Activated CD4-positive, alpha-beta memory T cell treated with anti-CD3 and anti-CD28 coated beads for 36 hours (primary cell): ENCODE results near the gene RRAGC. TPM values are rescaled to one million over a fixed set of nuclear protein-coding genes. Genes with fewer than 3 reads are reported as not detected.

Experiments used
- CTCF ChIA-PET: fragments of 350-600 bp; sonication (Branson Sonifier 250); formaldehyde crosslinking; loops from one replicate; lab custom pipeline; 2021; ENCODE audit warnings: antibody characterized with exemption, inconsistent platforms; lab: Charles Lee
- POLR2A ChIA-PET: fragments of 350-600 bp; sonication (Branson Sonifier 250); formaldehyde crosslinking; loops from one replicate; lab custom pipeline; 2021; ENCODE audit warnings: antibody characterized with exemption; lab: Charles Lee
- DNase-seq: peaks from one replicate; pipeline ENCODE4 v3.0.0-alpha.2; 2020
- H3K27ac Mint-ChIP-seq: one replicate; pipeline ENCODE4 v1.8.0; 2021; ENCODE audit warnings: mixed read lengths
- H3K27me3 Mint-ChIP-seq: one replicate; pipeline ENCODE4 v1.8.0; 2021; ENCODE audit warnings: mixed read lengths
- H3K36me3 Mint-ChIP-seq: one replicate; pipeline ENCODE4 v1.8.0; 2021; ENCODE audit warnings: mixed read lengths
- H3K4me1 Mint-ChIP-seq: one replicate; pipeline ENCODE4 v1.8.0; 2021; ENCODE audit warnings: low read depth, mixed read lengths
- H3K4me3 Mint-ChIP-seq: one replicate; pipeline ENCODE4 v1.8.0; 2021; ENCODE audit warnings: mild to moderate bottlenecking, mixed read lengths
- H3K9me3 Mint-ChIP-seq: one replicate; pipeline ENCODE4 v1.8.0; 2021; ENCODE audit warnings: mixed read lengths
- intact Hi-C: fragments of 100-400 bp; cut with micrococcal nuclease; formaldehyde crosslinking; loops from one replicate; pipeline ENCODE4 v1.15.1; 2023
- total RNA-seq, 2 experiments: library from RNA; stranded (reverse); gene quantifications; one replicate each; pipeline ENCODE4 v1.2.3, GENCODE V29; 2021

RRAGC gene, protein sequence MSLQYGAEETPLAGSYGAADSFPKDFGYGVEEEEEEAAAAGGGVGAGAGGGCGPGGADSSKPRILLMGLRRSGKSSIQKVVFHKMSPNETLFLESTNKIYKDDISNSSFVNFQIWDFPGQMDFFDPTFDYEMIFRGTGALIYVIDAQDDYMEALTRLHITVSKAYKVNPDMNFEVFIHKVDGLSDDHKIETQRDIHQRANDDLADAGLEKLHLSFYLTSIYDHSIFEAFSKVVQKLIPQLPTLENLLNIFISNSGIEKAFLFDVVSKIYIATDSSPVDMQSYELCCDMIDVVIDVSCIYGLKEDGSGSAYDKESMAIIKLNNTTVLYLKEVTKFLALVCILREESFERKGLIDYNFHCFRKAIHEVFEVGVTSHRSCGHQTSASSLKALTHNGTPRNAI
- 10 to 100 TPM; 27.6 to 29.7 TPM for total RNA-seq

DNA sequence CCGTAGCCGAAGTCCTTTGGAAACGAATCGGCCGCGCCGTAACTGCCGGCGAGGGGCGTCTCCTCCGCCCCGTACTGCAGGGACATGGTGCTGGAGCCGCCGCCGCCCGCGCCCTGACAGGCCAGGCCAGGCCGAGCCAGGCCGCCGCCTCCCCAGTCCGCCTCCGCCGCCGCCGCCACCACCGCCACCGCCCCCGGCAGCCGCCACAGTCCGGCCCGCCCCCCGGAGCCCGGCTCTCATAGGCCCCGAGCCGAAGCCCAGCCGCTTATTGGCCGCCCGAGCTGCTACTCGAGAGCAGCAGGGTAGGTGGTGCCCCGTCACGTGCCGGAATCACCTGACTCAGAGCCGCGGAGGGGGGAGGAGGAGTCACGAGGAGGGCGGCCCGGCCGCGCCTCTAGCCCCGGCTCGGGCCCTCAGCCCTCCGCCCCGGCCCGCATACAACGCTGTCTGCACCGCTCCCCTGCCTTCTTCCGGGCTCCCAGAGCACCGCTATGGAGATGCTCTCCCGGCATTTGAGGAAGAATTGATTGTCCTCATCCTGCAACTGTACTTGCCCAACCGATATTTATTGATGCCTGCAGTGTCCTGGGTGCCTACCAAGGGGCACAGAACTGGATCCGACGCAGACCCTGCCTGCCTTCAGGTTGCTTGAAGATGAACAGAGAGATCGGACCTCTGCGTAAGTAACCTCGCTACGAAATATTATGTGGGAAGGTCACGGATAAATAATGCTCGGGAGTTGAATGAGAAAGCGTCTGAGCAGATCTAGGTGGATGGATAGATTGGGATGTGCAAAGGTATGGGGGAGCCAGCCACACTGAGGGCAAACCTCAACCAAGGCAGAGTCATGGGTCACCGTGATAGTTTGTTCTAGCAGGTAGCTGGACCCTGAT is at the start of gene RRAGC:
Gene RRAGC (minus strand): TSS at position 212 of the 893 bp plus-strand sequence. CDS start 126 bp downstream, at position 86.
- Mint-ChIP-seq H3K36me3 (peaks cover 34% of the 10 kb centered on the region), H3K9me3 (no peaks in the 10 kb centered on the region), H3K27ac (peak within 1 kb of the TSS; percentile 95), H3K4me3 (peak within 1 kb of the TSS; percentile 99), H3K27me3 (no peaks in the 10 kb centered on the region), H3K4me1 (peaks cover 71% of the 10 kb centered on the region)
- peak; percentile 99 for DNase-seq
- intact Hi-C loops, result loop anchor here (1.0 to 5.0 kb wide), 4 partner anchors 13 to 332 kb away; partner anchors contain the start of genes AKIRIN1 and MYCBP
- ChIA-PET POLR2A (interaction anchor here (0.6 to 2.2 kb wide), 5 partner anchors 12 to 850 kb away, joined by 3 to 11 read pairs (median 3); partner anchors contain the start of genes AKIRIN1 and MYCBP), CTCF (interaction anchor here (0.6 to 1.1 kb wide), 3 partner anchors 13 to 915 kb away, joined by 3 to 5 read pairs (median 4); partner anchors contain the start of gene MYCBP)

DNA sequence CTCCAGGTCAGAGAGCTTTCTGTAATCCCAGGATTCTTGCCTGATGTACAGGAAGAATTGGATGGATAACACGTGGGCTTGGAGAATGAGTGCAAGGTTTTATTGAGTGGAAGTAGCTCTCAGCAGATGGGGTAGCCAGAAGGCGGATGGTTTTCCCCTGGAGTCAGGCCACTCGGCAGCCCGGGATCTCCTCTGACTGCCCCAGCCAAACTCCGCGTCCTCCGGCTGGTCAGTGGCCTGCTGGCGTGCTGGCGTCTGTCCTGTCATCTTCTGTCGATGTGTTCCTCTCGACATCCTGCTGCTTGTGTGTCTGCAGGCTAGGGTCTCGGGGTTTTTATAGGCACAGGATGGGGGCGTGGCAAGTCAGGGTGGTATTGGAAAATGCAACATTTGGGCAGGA is 49.2 kb upstream of the RRAGC start:
- ChIA-PET POLR2A (no interaction called here), CTCF (no interaction called here)
- H3K4me3 Mint-ChIP-seq, result no peak overlapping the region
- no peak overlapping the region for H3K27ac Mint-ChIP-seq
- intact Hi-C loops, result no loop called here
- H3K27me3 Mint-ChIP-seq, result no peaks in the 10 kb centered on the region
- DNase-seq, result no peak
- H3K4me1 Mint-ChIP-seq, result no peaks in the 10 kb centered on the region
- peaks cover 3% of the 10 kb centered on the region for H3K36me3 Mint-ChIP-seq
- peaks cover 4% of the 10 kb centered on the region for H3K9me3 Mint-ChIP-seq

DNA sequence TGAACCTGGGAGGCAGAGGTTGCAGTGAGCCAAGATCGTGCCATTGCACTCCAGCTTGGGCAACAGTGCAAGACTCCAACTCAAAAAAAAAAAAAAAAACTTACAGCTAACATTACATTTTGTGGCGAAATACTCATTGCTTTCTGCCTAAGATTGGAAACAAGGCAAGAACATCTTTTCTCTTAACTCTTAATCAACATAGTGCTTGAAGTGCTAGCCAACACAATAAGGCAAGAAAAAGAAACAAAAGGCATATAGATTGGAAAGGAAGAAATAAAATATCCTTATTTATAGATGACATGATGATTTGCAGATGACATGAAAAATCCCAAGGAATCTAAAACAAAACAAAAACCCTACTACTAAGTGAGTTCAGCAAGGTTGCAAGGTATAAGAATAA is 46.4 kb upstream of the RRAGC start:
- DNase-seq, result no peak
- H3K27me3 Mint-ChIP-seq, result no peaks in the 10 kb centered on the region
- CTCF ChIA-PET, result no interaction called here
- intact Hi-C loops, result no loop called here
- no peak overlapping the region for H3K27ac Mint-ChIP-seq
- no peak overlapping the region for H3K4me3 Mint-ChIP-seq
- POLR2A ChIA-PET, result no interaction called here
- H3K4me1 Mint-ChIP-seq, result no peaks in the 10 kb centered on the region
- H3K36me3 Mint-ChIP-seq, result peaks cover 3% of the 10 kb centered on the region
- peaks cover 4% of the 10 kb centered on the region for H3K9me3 Mint-ChIP-seq

DNA sequence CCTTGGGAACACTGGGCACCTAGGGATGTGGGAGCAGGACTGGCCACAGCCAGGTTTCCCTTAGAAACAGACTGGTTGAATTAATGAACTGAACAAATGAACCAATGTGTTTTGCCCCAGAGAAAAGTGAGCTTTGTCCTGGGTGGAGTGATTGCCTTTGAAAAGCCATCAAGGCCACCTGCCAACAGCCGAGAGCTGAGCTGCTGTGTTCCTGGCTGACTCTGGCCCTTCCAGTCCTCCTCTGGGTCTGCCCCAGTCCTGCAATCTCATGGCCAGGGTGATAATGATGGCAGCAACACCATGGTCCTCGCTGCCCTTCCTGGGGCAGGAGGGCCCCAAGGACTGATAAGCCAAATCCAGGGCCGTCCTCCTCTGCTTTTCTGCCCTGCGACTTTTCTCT is 40.0 kb upstream of the RRAGC start:
- H3K4me1 Mint-ChIP-seq, result peaks cover 2% of the 10 kb centered on the region
- no peaks in the 10 kb centered on the region for H3K36me3 Mint-ChIP-seq
- H3K9me3 Mint-ChIP-seq, result no peaks in the 10 kb centered on the region
- no peaks in the 10 kb centered on the region for H3K27me3 Mint-ChIP-seq
- intact Hi-C loops, result no loop called here
- H3K4me3 Mint-ChIP-seq, result no peak overlapping the region
- H3K27ac Mint-ChIP-seq, result no peak overlapping the region
- ChIA-PET CTCF (no interaction called here), POLR2A (no interaction called here)
- DNase-seq, result no peak

DNA sequence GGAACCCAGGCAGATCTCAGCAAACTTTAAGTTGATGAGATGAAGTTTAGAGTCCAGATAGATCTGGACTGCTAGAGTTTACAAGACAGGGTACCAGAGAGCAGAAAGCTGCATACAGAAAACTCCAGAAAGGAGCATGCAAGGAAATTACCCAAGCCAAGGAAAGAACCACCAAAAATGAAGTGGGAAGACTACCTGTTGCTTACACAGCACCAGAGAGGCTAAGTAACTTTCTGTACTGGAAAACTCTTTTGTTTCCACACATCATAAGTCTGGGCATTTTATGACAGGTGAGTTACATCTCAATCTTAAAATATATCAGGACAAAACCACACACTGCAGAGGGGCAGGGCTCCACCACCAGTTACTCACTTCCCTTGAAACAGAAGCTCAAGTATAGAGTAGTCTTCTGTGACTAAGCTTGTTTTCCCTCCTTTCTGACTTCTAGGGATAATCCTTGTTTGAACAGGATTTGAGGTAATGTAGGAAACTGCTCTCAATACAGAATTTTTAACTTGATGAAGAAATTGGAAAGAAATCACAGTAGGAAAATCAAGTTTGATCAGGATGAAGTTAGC is 39.2 kb upstream of the RRAGC start:
- Mint-ChIP-seq H3K9me3 (no peaks in the 10 kb centered on the region), H3K36me3 (no peaks in the 10 kb centered on the region), H3K27me3 (no peaks in the 10 kb centered on the region), H3K4me3 (no peak overlapping the region), H3K4me1 (peaks cover 2% of the 10 kb centered on the region), H3K27ac (no peak overlapping the region)
- DNase-seq, result peak; percentile 17
- CTCF ChIA-PET, result no interaction called here
- intact Hi-C loops, result no loop called here
- POLR2A ChIA-PET, result no interaction called here

DNA sequence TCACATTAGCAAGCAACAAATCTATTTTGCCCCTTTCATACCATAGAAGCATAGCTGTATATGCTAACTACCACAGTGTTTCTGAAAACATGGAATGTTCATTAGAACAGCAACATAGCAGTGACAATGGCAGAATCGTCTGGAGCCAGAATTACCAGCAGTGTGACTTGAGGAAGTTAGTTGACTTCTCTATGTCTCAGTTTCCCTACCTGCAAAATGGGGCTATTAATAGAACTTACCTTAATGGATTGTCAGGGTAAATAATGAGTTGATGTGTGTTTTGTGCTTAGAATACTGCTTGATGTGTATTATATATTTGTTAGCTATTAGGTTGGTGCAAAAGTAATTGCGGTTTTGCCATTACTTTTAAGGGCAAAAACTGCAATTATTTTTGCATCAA is 36.6 kb upstream of the RRAGC start:
- POLR2A ChIA-PET, result no interaction called here
- peaks cover 2% of the 10 kb centered on the region for H3K4me1 Mint-ChIP-seq
- H3K36me3 Mint-ChIP-seq, result no peaks in the 10 kb centered on the region
- no peaks in the 10 kb centered on the region for H3K9me3 Mint-ChIP-seq
- no peaks in the 10 kb centered on the region for H3K27me3 Mint-ChIP-seq
- H3K27ac Mint-ChIP-seq, result no peak overlapping the region
- no peak for DNase-seq
- intact Hi-C loops, result no loop called here
- H3K4me3 Mint-ChIP-seq, result no peak overlapping the region
- CTCF ChIA-PET, result no interaction called here

DNA sequence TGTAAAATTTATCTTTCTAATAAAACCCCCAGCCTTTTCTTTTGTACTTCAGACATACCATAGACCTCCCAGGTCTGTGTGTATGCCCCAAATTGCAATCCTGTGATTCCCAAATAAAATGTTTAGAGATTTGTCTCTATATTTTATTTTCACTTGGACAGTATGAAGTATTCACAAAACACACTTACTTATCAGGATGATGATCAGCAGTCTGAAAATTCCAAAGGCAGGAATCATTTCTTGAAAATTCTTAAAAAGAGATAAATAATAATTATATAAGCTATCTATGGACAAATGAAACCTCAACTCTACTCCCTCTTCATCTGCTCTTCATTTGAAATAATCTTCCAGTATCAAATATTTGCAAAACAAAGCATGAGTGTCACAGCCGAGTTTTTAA is 33.4 kb upstream of the RRAGC start:
- no peaks in the 10 kb centered on the region for H3K4me1 Mint-ChIP-seq
- no peak overlapping the region for H3K27ac Mint-ChIP-seq
- POLR2A ChIA-PET, result no interaction called here
- H3K9me3 Mint-ChIP-seq, result no peaks in the 10 kb centered on the region
- intact Hi-C loops, result no loop called here
- H3K4me3 Mint-ChIP-seq, result no peak overlapping the region
- CTCF ChIA-PET, result interaction anchor here (1.1 to 1.7 kb wide), 2 partner anchors 26 to 71 kb away, joined by 3 to 4 read pairs; no protein-coding TSS in a partner anchor
- no peak for DNase-seq
- no peaks in the 10 kb centered on the region for H3K27me3 Mint-ChIP-seq
- no peaks in the 10 kb centered on the region for H3K36me3 Mint-ChIP-seq

DNA sequence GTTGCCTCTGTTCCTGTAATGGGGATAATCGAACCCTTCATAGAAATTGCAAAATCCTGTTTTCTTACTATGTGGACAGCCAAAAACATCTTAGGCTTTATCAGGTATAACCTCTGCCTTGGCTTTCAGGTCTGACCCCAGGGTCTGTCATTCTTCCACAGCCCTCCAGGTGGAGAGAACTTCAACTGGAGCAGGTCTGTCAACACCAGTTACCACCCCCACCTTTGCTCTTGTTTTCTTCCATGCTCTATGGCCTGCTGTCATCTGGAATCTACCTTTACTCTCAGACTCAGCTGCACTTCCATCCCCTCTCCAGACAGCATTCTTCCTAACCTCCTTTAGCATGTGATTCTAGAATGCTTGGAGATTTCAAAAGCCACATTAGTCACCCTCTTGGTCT is 32.2 kb upstream of the RRAGC start:
- Mint-ChIP-seq H3K36me3 (no peaks in the 10 kb centered on the region), H3K4me1 (no peaks in the 10 kb centered on the region), H3K27ac (no peak overlapping the region), H3K4me3 (no peak overlapping the region), H3K27me3 (no peaks in the 10 kb centered on the region), H3K9me3 (no peaks in the 10 kb centered on the region)
- POLR2A ChIA-PET, result no interaction called here
- intact Hi-C loops, result no loop called here
- CTCF ChIA-PET, result interaction anchor here (1.1 kb wide), 1 partner anchor 27 kb away, joined by 3 read pairs; no protein-coding TSS in a partner anchor
- DNase-seq, result no peak

DNA sequence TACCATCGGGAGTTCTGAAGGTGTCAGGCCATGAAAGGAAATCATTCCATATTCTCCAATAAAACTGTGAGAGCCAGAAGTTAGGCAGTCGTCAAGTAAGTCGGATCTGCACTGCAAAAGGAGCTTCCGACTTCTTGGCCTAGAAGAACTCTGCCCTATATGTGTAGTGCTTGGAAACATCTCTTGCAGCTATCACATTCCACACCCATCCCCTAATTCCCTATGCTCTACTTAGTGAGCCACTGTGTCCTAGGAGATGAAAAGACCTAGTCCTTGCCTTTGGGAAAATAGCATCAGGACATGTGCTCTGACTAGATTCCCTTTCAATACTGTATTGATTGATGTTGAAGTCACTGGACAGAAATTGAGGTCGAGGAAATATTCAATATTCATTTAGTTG is 30.0 kb upstream of the RRAGC start:
- H3K27me3 Mint-ChIP-seq, result no peaks in the 10 kb centered on the region
- POLR2A ChIA-PET, result no interaction called here
- CTCF ChIA-PET, result no interaction called here
- H3K4me3 Mint-ChIP-seq, result no peak overlapping the region
- no peaks in the 10 kb centered on the region for H3K4me1 Mint-ChIP-seq
- DNase-seq, result no peak
- intact Hi-C loops, result no loop called here
- H3K27ac Mint-ChIP-seq, result no peak overlapping the region
- no peaks in the 10 kb centered on the region for H3K9me3 Mint-ChIP-seq
- no peaks in the 10 kb centered on the region for H3K36me3 Mint-ChIP-seq

DNA sequence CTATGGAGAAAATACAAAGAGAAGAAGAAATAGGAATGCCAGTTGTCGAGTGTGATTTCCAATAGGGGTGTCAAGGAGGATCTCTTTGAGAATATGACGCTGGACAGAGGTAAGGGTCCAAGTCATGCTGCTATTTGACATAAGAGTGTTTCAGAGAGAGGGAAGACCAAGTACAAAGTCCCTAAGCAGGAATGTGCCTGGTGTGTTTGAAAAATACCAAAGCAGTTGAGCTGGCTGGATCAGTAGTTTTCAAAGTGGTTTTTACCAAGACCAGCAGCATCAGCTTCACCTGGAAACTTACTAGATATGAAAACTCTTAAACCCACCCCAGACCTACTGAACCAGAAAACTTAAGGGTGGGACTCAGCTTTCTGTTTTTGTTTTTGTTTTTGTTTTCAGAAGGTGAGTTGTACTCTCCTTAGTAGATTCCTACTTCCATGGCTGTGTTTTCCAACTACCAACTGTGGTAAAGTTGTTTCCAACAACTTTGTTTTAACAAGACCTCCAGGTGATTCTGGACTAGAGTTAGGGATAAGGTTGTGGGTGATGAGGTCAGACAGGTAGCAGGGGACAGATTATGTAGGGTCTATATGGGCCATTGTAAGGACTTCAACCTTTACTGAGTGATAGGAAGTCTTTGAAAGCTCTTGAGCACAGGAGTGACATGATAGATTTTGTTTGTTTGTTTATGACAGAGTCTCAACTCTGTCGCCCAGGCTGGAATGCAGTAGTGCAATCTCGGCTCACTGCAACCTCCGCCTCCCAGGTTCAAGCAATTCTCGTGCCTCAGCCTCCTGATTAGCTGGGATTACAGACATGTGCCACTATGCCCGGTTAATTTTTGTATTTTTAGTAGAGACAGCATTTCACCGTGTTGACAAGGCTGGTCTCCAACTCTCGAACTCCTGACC is 29.1 kb upstream of the RRAGC start:
- CTCF ChIA-PET, result no interaction called here

DNA sequence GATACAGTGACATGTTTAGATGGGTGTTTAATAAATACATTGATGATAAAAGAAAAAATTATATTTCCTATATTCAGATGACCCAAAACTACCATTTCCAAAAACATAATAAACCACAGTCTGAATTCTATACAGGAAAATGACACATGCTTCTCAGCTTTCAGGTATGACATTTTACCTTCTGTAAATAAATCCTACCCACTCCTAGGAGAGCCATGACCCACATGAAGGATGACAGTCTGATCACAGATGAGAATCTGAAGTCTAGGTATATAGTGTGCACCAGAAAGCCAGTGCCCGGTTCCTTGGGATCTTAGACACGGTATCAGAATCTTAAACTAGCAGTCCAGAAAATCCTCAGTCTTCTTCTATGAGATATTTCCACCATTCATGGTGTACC is 25.5 kb upstream of the RRAGC start:
- H3K4me3 Mint-ChIP-seq, result no peak overlapping the region
- ChIA-PET CTCF (no interaction called here), POLR2A (interaction anchor here (0.7 kb wide), 1 partner anchor 95 kb away, joined by 3 read pairs; no protein-coding TSS in a partner anchor)
- H3K4me1 Mint-ChIP-seq, result no peaks in the 10 kb centered on the region
- H3K27me3 Mint-ChIP-seq, result no peaks in the 10 kb centered on the region
- H3K9me3 Mint-ChIP-seq, result no peaks in the 10 kb centered on the region
- DNase-seq, result no peak
- intact Hi-C loops, result no loop called here
- no peaks in the 10 kb centered on the region for H3K36me3 Mint-ChIP-seq
- no peak overlapping the region for H3K27ac Mint-ChIP-seq

More for the DNA sequence above, 29.1 kb upstream of the RRAGC start:
- Mint-ChIP-seq H3K27me3 (no peaks in the 10 kb centered on the region), H3K9me3 (no peaks in the 10 kb centered on the region), H3K4me1 (no peaks in the 10 kb centered on the region), H3K4me3 (no peak overlapping the region), H3K36me3 (no peaks in the 10 kb centered on the region), H3K27ac (no peak overlapping the region)
- DNase-seq, result no peak
- intact Hi-C loops, result no loop called here
- POLR2A ChIA-PET, result no interaction called here
